Liver (tissue), 9 donors: ENCODE measurements around the gene TSPAN31. TPM values are rescaled to one million over a fixed set of nuclear protein-coding genes. Genes with fewer than 3 reads are reported as not detected.
A peak's percentile ranks its signal among the peaks of the same experiment; 100 is the strongest.

Experiments
- DNase-seq: peaks from one replicate; pipeline ENCODE4 v3.0.0-alpha.2; 2017; ENCODE audit warnings: low spot score
- H3K27ac ChIP-seq, 2 donors: one replicate each; pipeline ENCODE4 v1.7.0; 2013; ENCODE audit warnings: inconsistent platforms in 2 of 2, low read length in 2 of 2, control low read depth in 1 of 2, low read depth in 1 of 2, mild to moderate bottlenecking in 1 of 2
- H3K27me3 ChIP-seq, 4 donors: one replicate each; pipeline versions ENCODE4 v1.6.1 to v1.7.0; 2013; ENCODE audit warnings: low read length in 3 of 4, inconsistent platforms in 1 of 4, mild to moderate bottlenecking in 1 of 4, moderate library complexity in 1 of 4; ENCODE audit not compliant: control insufficient read depth in 4 of 4, insufficient read depth in 4 of 4
- H3K36me3 ChIP-seq, 4 donors: one replicate each; pipeline versions ENCODE4 v1.6.1 to v1.7.0; 2013; ENCODE audit warnings: low read length in 3 of 4, mild to moderate bottlenecking in 3 of 4, low read depth in 1 of 4, moderate library complexity in 1 of 4; ENCODE audit not compliant: control insufficient read depth in 4 of 4, insufficient read depth in 3 of 4
- H3K4me1 ChIP-seq, 4 donors: one replicate each; pipeline versions ENCODE4 v1.6.1 to v1.7.0; 2013; ENCODE audit warnings: low read length in 3 of 4, mild to moderate bottlenecking in 3 of 4, moderate library complexity in 1 of 4; ENCODE audit not compliant: control insufficient read depth in 4 of 4, insufficient read depth in 4 of 4
- H3K4me3 ChIP-seq, 3 donors: one replicate each; pipeline versions ENCODE4 v1.6.1 to v1.7.0; 2013; ENCODE audit warnings: low read length in 3 of 3, control low read depth in 1 of 3, low read depth in 1 of 3, mild to moderate bottlenecking in 1 of 3
- H3K9ac ChIP-seq, 2 donors: one replicate each; pipeline ENCODE4 v1.7.0; 2013; ENCODE audit warnings: low read length in 2 of 2, mild to moderate bottlenecking in 2 of 2, moderate library complexity in 2 of 2, control low read depth in 1 of 2, low read depth in 1 of 2
- H3K9me3 ChIP-seq, 4 donors: one replicate each; pipeline versions ENCODE4 v1.6.1 to v1.7.0; 2013; ENCODE audit warnings: low read length in 3 of 4; ENCODE audit not compliant: control insufficient read depth in 4 of 4
- EGR1 ChIP-seq, 2 donors: IDR thresholded peaks; 2 replicates each; pipeline ENCODE4 v1.6.1; 2016 to 2018; ENCODE audit warnings: antibody characterized with exemption in 2 of 2, low read depth in 2 of 2
- FOXA1 ChIP-seq: IDR thresholded peaks from 2 replicates; pipeline ENCODE4 v1.6.1; 2016; ENCODE audit warnings: antibody characterized with exemption
- GABPA ChIP-seq, 2 donors: IDR thresholded peaks in 1 of 2; conservative IDR thresholded peaks in 1 of 2; 2 replicates each; pipeline ENCODE4 v1.6.1; 2016; ENCODE audit warnings: antibody characterized with exemption in 2 of 2, mild to moderate bottlenecking in 1 of 2, moderate library complexity in 1 of 2
- HNF4A ChIP-seq, 2 donors: conservative IDR thresholded peaks; 2 replicates each; pipeline ENCODE4 v1.6.1; 2016; ENCODE audit warnings: antibody characterized with exemption in 2 of 2, mild to moderate bottlenecking in 2 of 2
- NR2F2 ChIP-seq: IDR thresholded peaks from 2 replicates; pipeline ENCODE4 v1.6.1; 2016; ENCODE audit warnings: antibody characterized with exemption
- RAD21 ChIP-seq, 2 donors: IDR thresholded peaks; 2 replicates each; pipeline ENCODE4 v1.6.1; 2016; ENCODE audit warnings: antibody characterized with exemption in 2 of 2, mild to moderate bottlenecking in 2 of 2
- RXRA ChIP-seq, 2 donors: IDR thresholded peaks; 2 replicates each; pipeline ENCODE4 v1.6.1; 2017 to 2018; ENCODE audit warnings: antibody characterized with exemption in 2 of 2, mild to moderate bottlenecking in 1 of 2
- TAF1 ChIP-seq: conservative IDR thresholded peaks from 2 replicates; pipeline ENCODE4 v1.6.1; 2016; ENCODE audit warnings: antibody characterized with exemption, mild to moderate bottlenecking
- WGBS: extraction: QIAGEN DNeasy Blood & Tissue Kit; methylation state at CpG from one replicate; pipeline ENCODE4 v1.1.7; 2013; 5-methylcytosine and 5-hydroxymethylcytosine counted together
- polyA plus RNA-seq, 2 donors: library from polyadenylated mRNA; stranded (reverse) in 1 of 2; unstranded in 1 of 2; fragments of 200-250 nt in 1 of 2; fragments of >200 nt in 1 of 2; fragmentation: Nextera tagmentation in 1 of 2; extraction: Ambion mirVana in 1 of 2; gene quantifications; one replicate each; pipeline versions ENCODE4 v1.2.1 to v1.2.3, GENCODE V29; 2013 to 2015
- total RNA-seq, 2 donors: library from RNA; depleted of rRNA; stranded (reverse); fragments of >200 nt; gene quantifications; one replicate each; pipeline ENCODE4 v1.2.3, GENCODE V29; 2014
- TF ChIP-seq, protein P1 (sequence below): IDR thresholded peaks from 2 replicates; pipeline ENCODE4 v1.6.1; 2016; ENCODE audit warnings: antibody characterized with exemption
- TF ChIP-seq, protein P2 (sequence below): fragments of 150-350 bp; IDR thresholded peaks from 2 replicates; pipeline ENCODE4 v1.5.1; 2017; ENCODE audit warnings: improper control_type of control experiment, low read depth, low read length; ENCODE audit not compliant: missing input control
- TF ChIP-seq, protein P3 (sequence below): IDR thresholded peaks from 2 replicates; pipeline ENCODE4 v1.6.1; 2016; ENCODE audit warnings: antibody characterized with exemption
- donor health status: healthy.
- donor health status: healthy.
- donor health status: healthy.
- donor health status: healthy.
- donor health status: healthy.

Gene TSPAN31
- total and polyA plus RNA-seq, 4 donors, result 16.9 to 39.4 (median 24.6) TPM

DNA sequence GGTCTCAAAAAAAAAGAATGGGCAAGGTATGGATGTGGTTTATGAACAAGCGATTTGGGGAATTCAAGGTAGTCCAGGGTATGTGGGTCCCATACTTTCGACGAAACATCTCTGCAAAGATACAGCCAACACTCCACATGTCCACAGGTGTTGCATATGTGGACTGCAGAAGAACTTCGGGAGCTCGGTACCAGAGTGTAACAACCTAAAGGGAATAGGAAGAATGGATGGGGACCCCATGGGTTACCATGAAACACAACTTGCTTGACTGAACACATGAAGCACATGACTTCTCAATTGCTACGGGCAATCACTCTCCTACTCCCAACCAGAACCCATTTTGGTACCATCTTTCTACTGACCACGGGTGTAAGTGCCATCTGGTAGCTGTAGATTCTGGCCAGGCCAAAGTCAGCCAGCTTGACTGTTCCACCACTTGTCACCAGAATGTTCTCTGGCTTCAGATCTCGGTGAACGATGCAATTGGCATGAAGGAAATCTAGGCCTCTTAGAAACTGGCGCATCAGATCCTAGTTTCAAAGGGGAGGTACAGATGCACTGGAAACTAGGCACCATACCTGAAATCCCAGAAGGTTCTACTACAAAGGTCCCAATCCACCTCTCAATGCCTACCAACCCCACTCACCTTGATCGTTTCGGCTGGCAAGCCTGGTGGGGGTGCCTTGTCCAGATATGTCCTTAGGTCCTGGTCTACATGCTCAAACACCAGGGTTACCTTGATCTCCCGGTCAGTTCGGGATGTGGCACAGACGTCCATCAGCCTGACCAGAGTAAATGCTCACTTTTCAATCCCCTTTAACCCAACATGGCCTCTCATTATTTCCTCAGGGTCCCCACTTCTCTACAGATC is 6.0 kb downstream of the TSPAN31 start:
- H3K27ac ChIP-seq, result peak overlapping the region in 1 of 2 donors; percentile 83
- peaks cover 6 to 28% (median 19%) of the 10 kb centered on the region in 4 donors for H3K4me1 ChIP-seq
- DNase-seq, result no peak
- 93% methylated on average over 15 of the region's 15 CpGs for WGBS
- no peaks in the 10 kb centered on the region for H3K27me3 ChIP-seq
- peak overlapping the region in 1 of 2 donors; percentile 83 for H3K9ac ChIP-seq
- peaks cover 4 to 22% (median 15%) of the 10 kb centered on the region in 4 donors for H3K36me3 ChIP-seq
- TF ChIP-seq EGR1 (IDR thresholded peaks at IDR 0.05; ENCODE audit: low read depth in 2 of 2), result no peak
- H3K4me3 ChIP-seq, result peak overlapping the region in 2 of 3 donors; percentile 85
- no peaks in the 10 kb centered on the region for H3K9me3 ChIP-seq

DNA sequence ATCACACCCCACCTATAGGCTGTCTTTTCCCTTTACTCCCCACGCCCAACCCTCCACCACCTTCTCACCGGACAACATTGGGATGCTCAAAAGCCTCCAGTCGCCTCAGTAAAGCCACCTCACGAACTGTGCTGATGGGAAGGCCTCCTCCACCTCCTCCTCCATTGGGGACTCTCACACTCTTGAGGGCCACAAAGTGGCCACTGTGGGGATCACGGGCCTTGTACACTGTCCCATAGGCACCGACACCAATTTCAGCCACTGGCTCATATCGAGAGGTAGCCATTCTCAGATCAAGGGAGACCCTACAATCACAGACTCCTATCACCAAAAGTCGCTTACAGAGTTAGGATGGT is 6.6 kb downstream of the TSPAN31 start:
- H3K27me3 ChIP-seq, result no peaks in the 10 kb centered on the region
- peak overlapping the region; percentile 69 to 83 for H3K27ac ChIP-seq
- no peaks in the 10 kb centered on the region for H3K9me3 ChIP-seq
- H3K36me3 ChIP-seq, result peaks cover 4 to 22% (median 15%) of the 10 kb centered on the region in 4 donors
- peak overlapping the region in 1 of 2 donors; percentile 83 for H3K9ac ChIP-seq
- peaks cover 6 to 30% (median 23%) of the 10 kb centered on the region in 4 donors for H3K4me1 ChIP-seq
- WGBS, result 22% methylated on average over 8 of the region's 8 CpGs
- no peak for DNase-seq
- peak overlapping the region; percentile 85 to 87 (median 85) for H3K4me3 ChIP-seq
- no peak for TF ChIP-seq NR2F2
- TF ChIP-seq HNF4A (conservative IDR thresholded peaks at IDR 0.05), result no peak
- TF ChIP-seq EGR1 (IDR thresholded peaks at IDR 0.05; ENCODE audit: low read depth in 2 of 2), result no peak
- TF ChIP-seq GABPA (IDR thresholded peaks at IDR 0.05 in 1 of 2, conservative IDR thresholded peaks at IDR 0.05 in 1 of 2), result no peak
- TF ChIP-seq RAD21 (IDR thresholded peaks at IDR 0.05), result no peak
- TF ChIP-seq FOXA1, result no peak
- TF ChIP-seq, protein P1, sequence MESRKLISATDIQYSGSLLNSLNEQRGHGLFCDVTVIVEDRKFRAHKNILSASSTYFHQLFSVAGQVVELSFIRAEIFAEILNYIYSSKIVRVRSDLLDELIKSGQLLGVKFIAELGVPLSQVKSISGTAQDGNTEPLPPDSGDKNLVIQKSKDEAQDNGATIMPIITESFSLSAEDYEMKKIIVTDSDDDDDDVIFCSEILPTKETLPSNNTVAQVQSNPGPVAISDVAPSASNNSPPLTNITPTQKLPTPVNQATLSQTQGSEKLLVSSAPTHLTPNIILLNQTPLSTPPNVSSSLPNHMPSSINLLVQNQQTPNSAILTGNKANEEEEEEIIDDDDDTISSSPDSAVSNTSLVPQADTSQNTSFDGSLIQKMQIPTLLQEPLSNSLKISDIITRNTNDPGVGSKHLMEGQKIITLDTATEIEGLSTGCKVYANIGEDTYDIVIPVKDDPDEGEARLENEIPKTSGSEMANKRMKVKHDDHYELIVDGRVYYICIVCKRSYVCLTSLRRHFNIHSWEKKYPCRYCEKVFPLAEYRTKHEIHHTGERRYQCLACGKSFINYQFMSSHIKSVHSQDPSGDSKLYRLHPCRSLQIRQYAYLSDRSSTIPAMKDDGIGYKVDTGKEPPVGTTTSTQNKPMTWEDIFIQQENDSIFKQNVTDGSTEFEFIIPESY, result no peak
- no peak for TF ChIP-seq TAF1
- TF ChIP-seq, protein P2, sequence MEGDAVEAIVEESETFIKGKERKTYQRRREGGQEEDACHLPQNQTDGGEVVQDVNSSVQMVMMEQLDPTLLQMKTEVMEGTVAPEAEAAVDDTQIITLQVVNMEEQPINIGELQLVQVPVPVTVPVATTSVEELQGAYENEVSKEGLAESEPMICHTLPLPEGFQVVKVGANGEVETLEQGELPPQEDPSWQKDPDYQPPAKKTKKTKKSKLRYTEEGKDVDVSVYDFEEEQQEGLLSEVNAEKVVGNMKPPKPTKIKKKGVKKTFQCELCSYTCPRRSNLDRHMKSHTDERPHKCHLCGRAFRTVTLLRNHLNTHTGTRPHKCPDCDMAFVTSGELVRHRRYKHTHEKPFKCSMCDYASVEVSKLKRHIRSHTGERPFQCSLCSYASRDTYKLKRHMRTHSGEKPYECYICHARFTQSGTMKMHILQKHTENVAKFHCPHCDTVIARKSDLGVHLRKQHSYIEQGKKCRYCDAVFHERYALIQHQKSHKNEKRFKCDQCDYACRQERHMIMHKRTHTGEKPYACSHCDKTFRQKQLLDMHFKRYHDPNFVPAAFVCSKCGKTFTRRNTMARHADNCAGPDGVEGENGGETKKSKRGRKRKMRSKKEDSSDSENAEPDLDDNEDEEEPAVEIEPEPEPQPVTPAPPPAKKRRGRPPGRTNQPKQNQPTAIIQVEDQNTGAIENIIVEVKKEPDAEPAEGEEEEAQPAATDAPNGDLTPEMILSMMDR, result no peak
- no peak for TF ChIP-seq RXRA (IDR thresholded peaks at IDR 0.05)
- TF ChIP-seq, protein P3, sequence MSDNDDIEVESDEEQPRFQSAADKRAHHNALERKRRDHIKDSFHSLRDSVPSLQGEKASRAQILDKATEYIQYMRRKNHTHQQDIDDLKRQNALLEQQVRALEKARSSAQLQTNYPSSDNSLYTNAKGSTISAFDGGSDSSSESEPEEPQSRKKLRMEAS, result no peak
